HEK293 (cell line): ENCODE data around the gene NPTN.

ENCODE experiments used
- KLF16 ChIP-seq: fragments of 450-650 bp; formaldehyde crosslinking; IDR thresholded peaks from 2 replicates; pipeline ENCODE4 v1.5.1; 2017; ENCODE audit warnings: missing biosample characterization, missing genetic modification characterization
- MYNN ChIP-seq: fragments of 450-650 bp; formaldehyde crosslinking; IDR thresholded peaks from 2 replicates; pipeline ENCODE4 v1.5.1; 2016; ENCODE audit warnings: missing biosample characterization, missing genetic modification characterization, borderline replicate concordance
- SETDB1 ChIP-seq: IDR thresholded peaks from one replicate; pipeline ENCODE4 v1.6.1; 2017; ENCODE audit warnings: mild to moderate bottlenecking, low read length, moderate library complexity, mixed read lengths; ENCODE audit not compliant: insufficient read length
- ZNF184 ChIP-seq: fragments of 450-650 bp; IDR thresholded peaks from 2 replicates; pipeline ENCODE4 v1.5.1; 2018; ENCODE audit warnings: missing biosample characterization, mild to moderate bottlenecking, missing genetic modification characterization
- ZNF274 ChIP-seq, 2 experiments: fragments of 200-500 bp in 1 of 2; fragments of 450-650 bp in 1 of 2; sonication (Bioruptor generic) in 1 of 2; formaldehyde crosslinking in 1 of 2; IDR thresholded peaks; 2 replicates each; pipeline versions ENCODE4 v1.5.1 to v1.6.1; 2014 to 2016; ENCODE audit warnings: borderline replicate concordance in 1 of 2, inconsistent platforms in 1 of 2, low read length in 1 of 2, missing biosample characterization in 1 of 2, missing genetic modification characterization in 1 of 2
- ZNF530 ChIP-seq: fragments of 450-650 bp; formaldehyde crosslinking; IDR thresholded peaks from 2 replicates; pipeline ENCODE4 v1.5.1; 2016; ENCODE audit warnings: low read depth, missing biosample characterization, missing genetic modification characterization
- TF ChIP-seq, protein P1 (sequence below): fragments of 450-650 bp; formaldehyde crosslinking; IDR thresholded peaks from 2 replicates; pipeline ENCODE4 v1.5.1; 2016; ENCODE audit warnings: missing biosample characterization, missing genetic modification characterization
- TF ChIP-seq, protein P2 (sequence below): fragments of 450-650 bp; IDR thresholded peaks from 2 replicates; pipeline ENCODE4 v1.5.1; 2018; ENCODE audit warnings: missing biosample characterization, missing genetic modification characterization
- TF ChIP-seq, protein P3 (sequence below): fragments of 450-650 bp; formaldehyde crosslinking; conservative IDR thresholded peaks from 2 replicates; pipeline ENCODE4 v1.5.1; 2016; ENCODE audit warnings: low read depth, missing biosample characterization, missing genetic modification characterization
- TF ChIP-seq, protein P4 (sequence below): fragments of 450-650 bp; formaldehyde crosslinking; optimal IDR thresholded peaks from 2 replicates; pipeline ENCODE3; 2016; ENCODE audit warnings: missing biosample characterization, mild to moderate bottlenecking, missing genetic modification characterization
- TF ChIP-seq, protein P5 (sequence below): fragments of 450-650 bp; formaldehyde crosslinking; IDR thresholded peaks from 2 replicates; pipeline ENCODE4 v1.5.1; 2016; ENCODE audit warnings: missing biosample characterization, missing genetic modification characterization
- TF ChIP-seq, protein P6 (sequence below): fragments of 450-650 bp; formaldehyde crosslinking; IDR thresholded peaks from 2 replicates; pipeline ENCODE4 v1.5.1; 2016; ENCODE audit warnings: missing biosample characterization, missing genetic modification characterization

DNA sequence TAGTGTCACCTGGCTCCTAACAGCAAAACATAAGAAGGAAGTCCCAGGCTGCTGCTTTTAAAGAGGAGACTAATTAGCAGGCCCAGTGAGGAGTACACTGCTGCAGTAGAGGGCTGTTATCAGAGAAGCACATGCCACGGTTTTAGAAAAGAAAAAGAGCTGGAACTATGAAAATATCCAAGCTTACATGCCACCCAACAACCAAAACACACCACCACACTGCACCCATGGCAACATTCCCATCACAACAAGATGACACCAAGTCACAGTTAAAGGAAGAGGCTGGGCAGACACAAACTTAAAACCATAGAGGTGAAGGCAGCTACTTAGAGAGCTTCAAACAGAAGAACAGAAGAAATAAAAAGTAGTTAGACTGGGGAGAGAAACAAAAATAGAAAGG lies 37.0 kb downstream of the NPTN start:
- TF ChIP-seq ZNF274 (IDR thresholded peaks at IDR 0.05; ENCODE audit: low read length) = no peak
- no peak for TF ChIP-seq ZNF274 (tag by site-specific recombination; IDR thresholded peaks at IDR 0.05; ENCODE audit: borderline replicate concordance)
- no peak for TF ChIP-seq ZNF184 (tag by site-specific recombination)
- TF ChIP-seq, protein P1, sequence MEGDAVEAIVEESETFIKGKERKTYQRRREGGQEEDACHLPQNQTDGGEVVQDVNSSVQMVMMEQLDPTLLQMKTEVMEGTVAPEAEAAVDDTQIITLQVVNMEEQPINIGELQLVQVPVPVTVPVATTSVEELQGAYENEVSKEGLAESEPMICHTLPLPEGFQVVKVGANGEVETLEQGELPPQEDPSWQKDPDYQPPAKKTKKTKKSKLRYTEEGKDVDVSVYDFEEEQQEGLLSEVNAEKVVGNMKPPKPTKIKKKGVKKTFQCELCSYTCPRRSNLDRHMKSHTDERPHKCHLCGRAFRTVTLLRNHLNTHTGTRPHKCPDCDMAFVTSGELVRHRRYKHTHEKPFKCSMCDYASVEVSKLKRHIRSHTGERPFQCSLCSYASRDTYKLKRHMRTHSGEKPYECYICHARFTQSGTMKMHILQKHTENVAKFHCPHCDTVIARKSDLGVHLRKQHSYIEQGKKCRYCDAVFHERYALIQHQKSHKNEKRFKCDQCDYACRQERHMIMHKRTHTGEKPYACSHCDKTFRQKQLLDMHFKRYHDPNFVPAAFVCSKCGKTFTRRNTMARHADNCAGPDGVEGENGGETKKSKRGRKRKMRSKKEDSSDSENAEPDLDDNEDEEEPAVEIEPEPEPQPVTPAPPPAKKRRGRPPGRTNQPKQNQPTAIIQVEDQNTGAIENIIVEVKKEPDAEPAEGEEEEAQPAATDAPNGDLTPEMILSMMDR (tag by site-specific recombination) = no peak
- TF ChIP-seq MYNN (tag by site-specific recombination) = no peak
- TF ChIP-seq KLF16 = no peak
- TF ChIP-seq, protein P2, sequence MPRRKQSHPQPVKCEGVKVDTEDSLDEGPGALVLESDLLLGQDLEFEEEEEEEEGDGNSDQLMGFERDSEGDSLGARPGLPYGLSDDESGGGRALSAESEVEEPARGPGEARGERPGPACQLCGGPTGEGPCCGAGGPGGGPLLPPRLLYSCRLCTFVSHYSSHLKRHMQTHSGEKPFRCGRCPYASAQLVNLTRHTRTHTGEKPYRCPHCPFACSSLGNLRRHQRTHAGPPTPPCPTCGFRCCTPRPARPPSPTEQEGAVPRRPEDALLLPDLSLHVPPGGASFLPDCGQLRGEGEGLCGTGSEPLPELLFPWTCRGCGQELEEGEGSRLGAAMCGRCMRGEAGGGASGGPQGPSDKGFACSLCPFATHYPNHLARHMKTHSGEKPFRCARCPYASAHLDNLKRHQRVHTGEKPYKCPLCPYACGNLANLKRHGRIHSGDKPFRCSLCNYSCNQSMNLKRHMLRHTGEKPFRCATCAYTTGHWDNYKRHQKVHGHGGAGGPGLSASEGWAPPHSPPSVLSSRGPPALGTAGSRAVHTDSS (tag by site-specific recombination) = no peak
- TF ChIP-seq, protein P3, sequence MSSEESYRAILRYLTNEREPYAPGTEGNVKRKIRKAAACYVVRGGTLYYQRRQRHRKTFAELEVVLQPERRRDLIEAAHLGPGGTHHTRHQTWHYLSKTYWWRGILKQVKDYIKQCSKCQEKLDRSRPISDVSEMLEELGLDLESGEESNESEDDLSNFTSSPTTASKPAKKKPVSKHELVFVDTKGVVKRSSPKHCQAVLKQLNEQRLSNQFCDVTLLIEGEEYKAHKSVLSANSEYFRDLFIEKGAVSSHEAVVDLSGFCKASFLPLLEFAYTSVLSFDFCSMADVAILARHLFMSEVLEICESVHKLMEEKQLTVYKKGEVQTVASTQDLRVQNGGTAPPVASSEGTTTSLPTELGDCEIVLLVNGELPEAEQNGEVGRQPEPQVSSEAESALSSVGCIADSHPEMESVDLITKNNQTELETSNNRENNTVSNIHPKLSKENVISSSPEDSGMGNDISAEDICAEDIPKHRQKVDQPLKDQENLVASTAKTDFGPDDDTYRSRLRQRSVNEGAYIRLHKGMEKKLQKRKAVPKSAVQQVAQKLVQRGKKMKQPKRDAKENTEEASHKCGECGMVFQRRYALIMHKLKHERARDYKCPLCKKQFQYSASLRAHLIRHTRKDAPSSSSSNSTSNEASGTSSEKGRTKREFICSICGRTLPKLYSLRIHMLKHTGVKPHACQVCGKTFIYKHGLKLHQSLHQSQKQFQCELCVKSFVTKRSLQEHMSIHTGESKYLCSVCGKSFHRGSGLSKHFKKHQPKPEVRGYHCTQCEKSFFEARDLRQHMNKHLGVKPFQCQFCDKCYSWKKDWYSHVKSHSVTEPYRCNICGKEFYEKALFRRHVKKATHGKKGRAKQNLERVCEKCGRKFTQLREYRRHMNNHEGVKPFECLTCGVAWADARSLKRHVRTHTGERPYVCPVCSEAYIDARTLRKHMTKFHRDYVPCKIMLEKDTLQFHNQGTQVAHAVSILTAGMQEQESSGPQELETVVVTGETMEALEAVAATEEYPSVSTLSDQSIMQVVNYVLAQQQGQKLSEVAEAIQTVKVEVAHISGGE (tag by site-specific recombination) = no peak
- TF ChIP-seq, protein P4, sequence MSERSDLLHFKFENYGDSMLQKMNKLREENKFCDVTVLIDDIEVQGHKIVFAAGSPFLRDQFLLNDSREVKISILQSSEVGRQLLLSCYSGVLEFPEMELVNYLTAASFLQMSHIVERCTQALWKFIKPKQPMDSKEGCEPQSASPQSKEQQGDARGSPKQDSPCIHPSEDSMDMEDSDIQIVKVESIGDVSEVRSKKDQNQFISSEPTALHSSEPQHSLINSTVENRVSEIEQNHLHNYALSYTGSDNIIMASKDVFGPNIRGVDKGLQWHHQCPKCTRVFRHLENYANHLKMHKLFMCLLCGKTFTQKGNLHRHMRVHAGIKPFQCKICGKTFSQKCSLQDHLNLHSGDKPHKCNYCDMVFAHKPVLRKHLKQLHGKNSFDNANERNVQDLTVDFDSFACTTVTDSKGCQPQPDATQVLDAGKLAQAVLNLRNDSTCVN (tag by site-specific recombination) = no peak
- TF ChIP-seq, protein P5, sequence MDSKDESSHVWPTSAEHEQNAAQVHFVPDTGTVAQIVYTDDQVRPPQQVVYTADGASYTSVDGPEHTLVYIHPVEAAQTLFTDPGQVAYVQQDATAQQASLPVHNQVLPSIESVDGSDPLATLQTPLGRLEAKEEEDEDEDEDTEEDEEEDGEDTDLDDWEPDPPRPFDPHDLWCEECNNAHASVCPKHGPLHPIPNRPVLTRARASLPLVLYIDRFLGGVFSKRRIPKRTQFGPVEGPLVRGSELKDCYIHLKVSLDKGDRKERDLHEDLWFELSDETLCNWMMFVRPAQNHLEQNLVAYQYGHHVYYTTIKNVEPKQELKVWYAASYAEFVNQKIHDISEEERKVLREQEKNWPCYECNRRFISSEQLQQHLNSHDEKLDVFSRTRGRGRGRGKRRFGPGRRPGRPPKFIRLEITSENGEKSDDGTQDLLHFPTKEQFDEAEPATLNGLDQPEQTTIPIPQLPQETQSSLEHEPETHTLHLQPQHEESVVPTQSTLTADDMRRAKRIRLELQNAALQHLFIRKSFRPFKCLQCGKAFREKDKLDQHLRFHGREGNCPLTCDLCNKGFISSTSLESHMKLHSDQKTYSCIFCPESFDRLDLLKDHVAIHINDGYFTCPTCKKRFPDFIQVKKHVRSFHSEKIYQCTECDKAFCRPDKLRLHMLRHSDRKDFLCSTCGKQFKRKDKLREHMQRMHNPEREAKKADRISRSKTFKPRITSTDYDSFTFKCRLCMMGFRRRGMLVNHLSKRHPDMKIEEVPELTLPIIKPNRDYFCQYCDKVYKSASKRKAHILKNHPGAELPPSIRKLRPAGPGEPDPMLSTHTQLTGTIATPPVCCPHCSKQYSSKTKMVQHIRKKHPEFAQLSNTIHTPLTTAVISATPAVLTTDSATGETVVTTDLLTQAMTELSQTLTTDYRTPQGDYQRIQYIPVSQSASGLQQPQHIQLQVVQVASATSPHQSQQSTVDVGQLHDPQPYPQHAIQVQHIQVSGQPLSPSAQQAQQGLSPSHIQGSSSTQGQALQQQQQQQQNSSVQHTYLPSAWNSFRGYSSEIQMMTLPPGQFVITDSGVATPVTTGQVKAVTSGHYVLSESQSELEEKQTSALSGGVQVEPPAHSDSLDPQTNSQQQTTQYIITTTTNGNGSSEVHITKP (tag by site-specific recombination) = 0 out of 2 replicates have a peak, but pooled peaks have one; percentile 37
- TF ChIP-seq SETDB1 = no peak
- TF ChIP-seq, protein P6, sequence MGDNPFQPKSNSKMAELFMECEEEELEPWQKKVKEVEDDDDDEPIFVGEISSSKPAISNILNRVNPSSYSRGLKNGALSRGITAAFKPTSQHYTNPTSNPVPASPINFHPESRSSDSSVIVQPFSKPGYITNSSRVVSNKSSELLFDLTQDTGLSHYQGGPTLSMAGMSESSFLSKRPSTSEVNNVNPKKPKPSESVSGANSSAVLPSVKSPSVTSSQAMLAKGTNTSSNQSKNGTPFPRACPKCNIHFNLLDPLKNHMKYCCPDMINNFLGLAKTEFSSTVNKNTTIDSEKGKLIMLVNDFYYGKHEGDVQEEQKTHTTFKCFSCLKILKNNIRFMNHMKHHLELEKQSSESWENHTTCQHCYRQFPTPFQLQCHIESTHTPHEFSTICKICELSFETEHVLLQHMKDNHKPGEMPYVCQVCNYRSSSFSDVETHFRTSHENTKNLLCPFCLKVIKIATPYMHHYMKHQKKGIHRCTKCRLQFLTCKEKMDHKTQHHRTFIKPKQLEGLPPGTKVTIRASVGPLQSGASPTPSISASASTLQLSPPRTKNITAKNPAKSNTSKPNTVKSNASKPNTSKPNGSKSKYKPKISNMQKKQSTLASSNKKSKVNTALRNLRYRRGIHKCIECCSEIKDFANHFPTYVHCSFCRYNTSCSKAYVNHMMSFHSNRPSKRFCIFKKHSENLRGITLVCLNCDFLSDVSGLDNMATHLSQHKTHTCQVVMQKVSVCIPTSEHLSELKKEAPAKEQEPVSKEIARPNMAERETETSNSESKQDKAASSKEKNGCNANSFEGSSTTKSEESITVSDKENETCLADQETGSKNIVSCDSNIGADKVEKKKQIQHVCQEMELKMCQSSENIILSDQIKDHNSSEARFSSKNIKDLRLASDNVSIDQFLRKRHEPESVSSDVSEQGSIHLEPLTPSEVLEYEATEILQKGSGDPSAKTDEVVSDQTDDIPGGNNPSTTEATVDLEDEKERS = no peak
- no peak for TF ChIP-seq ZNF530 (tag by site-specific recombination)
